HG03442 (cell line): ENCODE results near the gene MAOB.
"Not testable (repeated sequence)": the region's sequence is repeated elsewhere in the genome, so short reads cannot be mapped to it uniquely, and the experiment has no call there.

Experiments
- ATAC-seq: cut with Tn5 transposase; IDR thresholded peaks from one replicate; pipeline ENCODE4 v1.9.1; 2021; ENCODE audit warnings: mild to moderate bottlenecking, moderate library complexity; ENCODE audit not compliant: unreplicated experiment

MAOB gene

GRCh38 chrX:43758044-43758443 is 124.2 kb downstream of the MAOB start:
- ATAC-seq = no peak

- ATAC-seq = no peak
Observed at GRCh38 chrX:43756076-43756475, 126.2 kb downstream of the MAOB start.

- ATAC-seq = no peak
Observed at GRCh38 chrX:43753637-43754036, 128.6 kb downstream of the MAOB start.

- peak; percentile 71 for ATAC-seq
Observed at GRCh38 chrX:43750248-43750676, 132.0 kb downstream of the MAOB start.

GRCh38 chrX:43747476-43747875 is 134.8 kb downstream of the MAOB start:
- ATAC-seq = no peak

GRCh38 chrX:43745938-43746721 is 136.1 kb downstream of the MAOB start:
- no peak for ATAC-seq

- ATAC-seq = no peak
Observed at GRCh38 chrX:43744284-43744683, 138.0 kb downstream of the MAOB start.

GRCh38 chrX:43743100-43743822 is 139.0 kb downstream of the MAOB start:
- no peak for ATAC-seq

GRCh38 chrX:43741843-43742573 is 140.2 kb downstream of the MAOB start:
- no peak for ATAC-seq

GRCh38 chrX:43735957-43736356 is 146.3 kb downstream of the MAOB start:
- no peak for ATAC-seq

GRCh38 chrX:43735534-43735933 is 146.7 kb downstream of the MAOB start:
- no peak for ATAC-seq

- no peak for ATAC-seq
Observed at GRCh38 chrX:43734444-43734843, 147.8 kb downstream of the MAOB start.

GRCh38 chrX:43733699-43734098 is 148.6 kb downstream of the MAOB start:
- ATAC-seq = no peak

- no peak for ATAC-seq
Observed at GRCh38 chrX:43731086-43731485, 151.2 kb downstream of the MAOB start.

- no peak for ATAC-seq
Observed at GRCh38 chrX:43728966-43729365, 153.3 kb downstream of the MAOB start.

GRCh38 chrX:43728002-43728401 is 154.2 kb downstream of the MAOB start:
- ATAC-seq = no peak

- not testable (repeated sequence) for ATAC-seq
Observed at GRCh38 chrX:43727254-43727653, 155.0 kb downstream of the MAOB start.

GRCh38 chrX:43725227-43725626 is 157.0 kb downstream of the MAOB start:
- not testable (repeated sequence) for ATAC-seq

GRCh38 chrX:43720961-43721360 is 161.3 kb downstream of the MAOB start:
- ATAC-seq = no peak

- ATAC-seq = no peak
Observed at GRCh38 chrX:43720082-43720481, 162.2 kb downstream of the MAOB start.

GRCh38 chrX:43718956-43719355 is 163.3 kb downstream of the MAOB start:
- no peak for ATAC-seq

- no peak for ATAC-seq
Observed at GRCh38 chrX:43718546-43718945, 163.7 kb downstream of the MAOB start.
